Astrocyte of the cerebellum (primary cell): Measurements from ENCODE around the gene PRKG1.

Experiments used
- DNase-seq: peaks from one replicate; pipeline ENCODE4 v3.0.0-alpha.2; 2011; ENCODE audit warnings: low read depth
- H3K4me3 ChIP-seq: 2 replicates; pipeline ENCODE4 v1.5.1; 2011; ENCODE audit warnings: mild to moderate bottlenecking, low read depth, low read length, moderate library complexity
- CTCF ChIP-seq: IDR thresholded peaks from 2 replicates; pipeline ENCODE4 v1.5.1; 2012; ENCODE audit warnings: low read length, low read depth, moderate library complexity, mild to moderate bottlenecking; ENCODE audit errors: missing control alignments
- in situ Hi-C: cut with HindIII; loops from 2 replicates; pipeline ENCODE4 v1.10.0; 2017; ENCODE audit warnings: low sequenced_read_pairs

Gene PRKG1

GRCh38 chr10:51087114-51087513, 12.8 kb downstream of the PRKG1 start:
- in situ Hi-C loops = no loop called here
- TF ChIP-seq CTCF = no peak
- H3K4me3 ChIP-seq = no peak overlapping the region
- no peak for DNase-seq

GRCh38 chr10:51090190-51090589, 15.9 kb downstream of the PRKG1 start:
- in situ Hi-C loops = no loop called here
- TF ChIP-seq CTCF = no peak
- no peak for DNase-seq
- no peak overlapping the region for H3K4me3 ChIP-seq

GRCh38 chr10:51092402-51092801, 18.1 kb downstream of the PRKG1 start:
- TF ChIP-seq CTCF = no peak
- in situ Hi-C loops = no loop called here
- DNase-seq = peak; percentile 32
- no peak overlapping the region for H3K4me3 ChIP-seq

- no peak for DNase-seq
- in situ Hi-C loops = no loop called here
- no peak overlapping the region for H3K4me3 ChIP-seq
- no peak for TF ChIP-seq CTCF
Observed at GRCh38 chr10:51095444-51095843, 21.2 kb downstream of the PRKG1 start.

- no peak for DNase-seq
- in situ Hi-C loops = no loop called here
Observed at GRCh38 chr10:51097546-51097945, 23.3 kb downstream of the PRKG1 start.

GRCh38 chr10:51100221-51100620, 25.9 kb downstream of the PRKG1 start:
- no peak for DNase-seq
- in situ Hi-C loops = no loop called here
- TF ChIP-seq CTCF = no peak
- no peak overlapping the region for H3K4me3 ChIP-seq

More at GRCh38 chr10:51097546-51097945, 23.3 kb downstream of the PRKG1 start:
- TF ChIP-seq CTCF = no peak
- H3K4me3 ChIP-seq = no peak overlapping the region

- no peak for DNase-seq
- in situ Hi-C loops = no loop called here
Observed at GRCh38 chr10:51103554-51104217, 29.4 kb downstream of the PRKG1 start.

More at GRCh38 chr10:51103554-51104217, 29.4 kb downstream of the PRKG1 start:
- TF ChIP-seq CTCF = no peak
- H3K4me3 ChIP-seq = no peak overlapping the region
